ENCODE measurements around the gene ZNF512. TPM values are rescaled to one million over a fixed set of nuclear protein-coding genes. Genes with fewer than 3 reads are reported as not detected.
A peak's percentile ranks its signal among the peaks of the same experiment; 100 is the strongest.
"Not testable (repeated sequence)": the region's sequence is repeated elsewhere in the genome, so short reads cannot be mapped to it uniquely, and the experiment has no call there.

Gene ZNF512, protein sequence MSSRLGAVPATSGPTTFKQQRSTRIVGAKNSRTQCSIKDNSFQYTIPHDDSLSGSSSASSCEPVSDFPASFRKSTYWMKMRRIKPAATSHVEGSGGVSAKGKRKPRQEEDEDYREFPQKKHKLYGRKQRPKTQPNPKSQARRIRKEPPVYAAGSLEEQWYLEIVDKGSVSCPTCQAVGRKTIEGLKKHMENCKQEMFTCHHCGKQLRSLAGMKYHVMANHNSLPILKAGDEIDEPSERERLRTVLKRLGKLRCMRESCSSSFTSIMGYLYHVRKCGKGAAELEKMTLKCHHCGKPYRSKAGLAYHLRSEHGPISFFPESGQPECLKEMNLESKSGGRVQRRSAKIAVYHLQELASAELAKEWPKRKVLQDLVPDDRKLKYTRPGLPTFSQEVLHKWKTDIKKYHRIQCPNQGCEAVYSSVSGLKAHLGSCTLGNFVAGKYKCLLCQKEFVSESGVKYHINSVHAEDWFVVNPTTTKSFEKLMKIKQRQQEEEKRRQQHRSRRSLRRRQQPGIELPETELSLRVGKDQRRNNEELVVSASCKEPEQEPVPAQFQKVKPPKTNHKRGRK
- total RNA-seq, result 27.8 to 34.7 TPM (median 29.5 TPM) in 3 replicates
- long read RNA-seq, transcript ZNF512-201 (14 exons, 3,541 nt), result major isoform, 21 of 55 reads
- long read RNA-seq, transcript ZNF512-202 (14 exons, 3,417 nt), result minor isoform, 7 of 55 reads
- long read RNA-seq, transcript ZNF512-208 (13 exons, 3,543 nt), result minor isoform, 13 of 55 reads
- long read RNA-seq, partial matches to known transcripts, result 9 of 55 reads
- long read RNA-seq, other reads (novel, unspliced or antisense), result 5 of 55 reads

DNA sequence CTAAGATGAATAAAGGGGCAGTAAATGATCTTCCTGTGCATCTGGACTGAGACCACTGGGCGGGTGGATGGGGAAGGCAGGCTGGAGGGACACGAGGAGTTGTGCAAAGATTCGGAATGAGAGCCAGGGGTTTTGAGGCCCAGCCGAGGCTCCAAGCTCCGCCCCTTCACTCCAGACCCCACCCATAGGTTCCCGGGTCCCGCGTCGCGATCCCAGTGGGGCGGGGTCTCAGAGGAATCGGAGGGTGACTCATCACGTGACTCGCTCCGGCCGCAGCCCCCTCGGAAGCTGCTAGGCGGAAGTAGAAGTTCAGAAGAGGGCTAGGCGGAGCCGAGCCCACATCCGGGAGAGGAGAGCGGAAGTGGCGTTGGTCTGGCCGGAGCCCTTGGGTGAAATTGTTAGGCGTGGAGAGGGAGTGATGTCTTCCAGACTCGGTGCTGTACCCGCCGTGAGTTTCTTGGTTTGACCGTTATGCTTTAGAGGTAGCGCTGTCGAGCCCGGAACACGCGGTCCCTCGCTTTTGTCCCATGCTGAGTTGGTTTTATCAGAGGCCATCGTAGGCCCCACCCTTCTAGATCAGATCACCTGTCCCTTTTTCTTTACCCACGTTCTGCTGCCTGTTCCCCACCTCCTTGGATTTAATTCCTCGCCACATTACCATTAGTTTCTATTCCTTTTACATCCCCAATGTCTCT lies at the start of gene ZNF512:
Gene ZNF512 (plus strand): TSS at position 348 of the 695 bp plus-strand sequence. CDS start 71 bp downstream, at position 419.
- peak; percentile 95 for DNase-seq (ENCODE audit: low spot score)
- peak within 1 kb of the TSS; percentile 92 for H3K27ac Mint-ChIP-seq (ENCODE audit: unreplicated experiment)
- H3K27me3 Mint-ChIP-seq (ENCODE audit: low read depth), result no peaks in the 10 kb centered on the region
- peaks cover 11% of the 10 kb centered on the region for H3K36me3 Mint-ChIP-seq (ENCODE audit: low read depth)
- TF ChIP-seq, protein P1, sequence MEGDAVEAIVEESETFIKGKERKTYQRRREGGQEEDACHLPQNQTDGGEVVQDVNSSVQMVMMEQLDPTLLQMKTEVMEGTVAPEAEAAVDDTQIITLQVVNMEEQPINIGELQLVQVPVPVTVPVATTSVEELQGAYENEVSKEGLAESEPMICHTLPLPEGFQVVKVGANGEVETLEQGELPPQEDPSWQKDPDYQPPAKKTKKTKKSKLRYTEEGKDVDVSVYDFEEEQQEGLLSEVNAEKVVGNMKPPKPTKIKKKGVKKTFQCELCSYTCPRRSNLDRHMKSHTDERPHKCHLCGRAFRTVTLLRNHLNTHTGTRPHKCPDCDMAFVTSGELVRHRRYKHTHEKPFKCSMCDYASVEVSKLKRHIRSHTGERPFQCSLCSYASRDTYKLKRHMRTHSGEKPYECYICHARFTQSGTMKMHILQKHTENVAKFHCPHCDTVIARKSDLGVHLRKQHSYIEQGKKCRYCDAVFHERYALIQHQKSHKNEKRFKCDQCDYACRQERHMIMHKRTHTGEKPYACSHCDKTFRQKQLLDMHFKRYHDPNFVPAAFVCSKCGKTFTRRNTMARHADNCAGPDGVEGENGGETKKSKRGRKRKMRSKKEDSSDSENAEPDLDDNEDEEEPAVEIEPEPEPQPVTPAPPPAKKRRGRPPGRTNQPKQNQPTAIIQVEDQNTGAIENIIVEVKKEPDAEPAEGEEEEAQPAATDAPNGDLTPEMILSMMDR (IDR thresholded peaks at IDR 0.05), result peak; percentile 48
- H3K9me3 Mint-ChIP-seq (ENCODE audit: low read depth), result peaks cover 30% of the 10 kb centered on the region
- peaks cover 42% of the 10 kb centered on the region for H3K4me1 Mint-ChIP-seq (ENCODE audit: low read depth)
- H3K4me3 Mint-ChIP-seq (ENCODE audit: unreplicated experiment), result peak within 1 kb of the TSS; percentile 91

DNA sequence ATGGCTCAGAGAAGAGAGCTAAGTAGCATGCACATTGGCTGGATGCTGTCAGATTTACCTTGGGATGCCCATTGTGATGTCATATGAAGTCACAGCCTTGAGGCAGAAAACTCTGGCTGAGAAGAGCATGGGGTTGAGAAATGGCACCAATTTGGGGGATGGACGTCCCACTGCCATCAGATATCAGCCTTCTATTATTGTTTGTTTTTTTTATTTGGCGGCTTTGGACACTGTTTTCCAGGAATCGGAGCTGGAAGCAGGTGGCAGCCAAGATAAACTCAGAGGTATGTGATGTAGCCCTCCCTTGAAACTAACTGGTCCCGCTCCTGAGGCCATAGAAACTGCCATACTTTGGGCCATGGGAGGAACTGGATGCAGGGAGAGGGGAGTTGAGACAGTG lies 45.6 kb upstream of the ZNF512 start:
- Mint-ChIP-seq H3K27me3 (ENCODE audit: low read depth) (peaks cover 24% of the 10 kb centered on the region), H3K4me1 (ENCODE audit: low read depth) (no peaks in the 10 kb centered on the region), H3K27ac (ENCODE audit: unreplicated experiment) (no peak overlapping the region), H3K36me3 (ENCODE audit: low read depth) (no peaks in the 10 kb centered on the region), H3K9me3 (ENCODE audit: low read depth) (no peaks in the 10 kb centered on the region), H3K4me3 (ENCODE audit: unreplicated experiment) (no peak overlapping the region)
- TF ChIP-seq, protein P1 (IDR thresholded peaks at IDR 0.05), result no peak
- no peak for DNase-seq (ENCODE audit: low spot score)

DNA sequence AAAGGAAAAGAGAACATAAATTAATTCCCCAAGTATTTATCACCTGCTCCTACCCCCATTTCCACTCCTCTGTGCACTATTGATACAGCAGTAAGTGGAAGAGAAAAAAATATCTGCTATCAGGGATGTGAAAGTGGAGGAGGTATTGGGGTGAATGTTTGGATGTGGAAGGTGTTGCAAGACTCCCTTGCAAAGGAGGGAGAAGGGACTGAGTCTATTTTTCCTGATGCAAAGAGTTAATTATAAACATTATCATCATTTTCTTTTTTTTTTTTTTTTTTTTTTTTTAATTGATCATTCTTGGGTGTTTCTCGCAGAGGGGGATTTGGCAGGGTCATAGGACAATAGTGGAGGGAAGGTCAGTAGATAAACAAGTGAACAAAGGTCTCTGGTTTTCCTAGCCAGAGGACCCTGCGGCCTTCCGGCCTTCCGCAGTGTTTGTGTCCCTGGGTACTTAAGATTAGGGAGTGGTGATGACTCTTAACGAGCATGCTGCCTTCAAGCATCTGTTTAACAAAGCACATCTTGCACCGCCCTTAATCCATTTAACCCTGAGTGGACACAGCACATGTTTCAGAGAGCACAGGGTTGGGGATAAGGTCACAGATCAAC lies 43.9 kb upstream of the ZNF512 start:
- not testable (repeated sequence) for H3K4me1 Mint-ChIP-seq (ENCODE audit: low read depth); H3K36me3 Mint-ChIP-seq (ENCODE audit: low read depth); H3K27ac Mint-ChIP-seq (ENCODE audit: unreplicated experiment); H3K4me3 Mint-ChIP-seq (ENCODE audit: unreplicated experiment); DNase-seq (ENCODE audit: low spot score); H3K9me3 Mint-ChIP-seq (ENCODE audit: low read depth)
- H3K27me3 Mint-ChIP-seq (ENCODE audit: low read depth), result peaks cover 22% of the 10 kb centered on the region

DNA sequence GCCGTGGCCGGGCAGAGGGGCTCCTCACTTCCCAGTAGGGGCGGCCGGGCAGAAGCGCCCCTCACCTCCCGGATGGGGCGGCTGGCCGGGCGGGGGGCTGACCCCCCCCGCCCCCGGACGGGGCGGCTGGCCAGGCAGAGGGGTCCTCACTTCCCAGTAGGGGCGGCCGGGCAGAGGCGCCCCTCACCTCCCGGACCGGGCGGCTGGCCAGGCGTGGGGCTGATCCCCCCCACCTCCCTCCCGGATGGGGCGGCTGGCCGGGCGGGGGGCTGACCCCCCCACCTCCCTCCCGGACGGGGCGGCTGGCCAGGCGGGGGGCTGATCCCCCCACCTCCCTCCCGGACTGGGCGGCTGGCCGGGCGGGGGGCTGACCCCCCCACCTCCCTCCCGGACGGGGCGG lies 43.2 kb upstream of the ZNF512 start:
- not testable (repeated sequence) for H3K9me3 Mint-ChIP-seq (ENCODE audit: low read depth); H3K27ac Mint-ChIP-seq (ENCODE audit: unreplicated experiment); H3K4me1 Mint-ChIP-seq (ENCODE audit: low read depth); DNase-seq (ENCODE audit: low spot score); H3K4me3 Mint-ChIP-seq (ENCODE audit: unreplicated experiment); H3K36me3 Mint-ChIP-seq (ENCODE audit: low read depth)
- peaks cover 19% of the 10 kb centered on the region for H3K27me3 Mint-ChIP-seq (ENCODE audit: low read depth)

DNA sequence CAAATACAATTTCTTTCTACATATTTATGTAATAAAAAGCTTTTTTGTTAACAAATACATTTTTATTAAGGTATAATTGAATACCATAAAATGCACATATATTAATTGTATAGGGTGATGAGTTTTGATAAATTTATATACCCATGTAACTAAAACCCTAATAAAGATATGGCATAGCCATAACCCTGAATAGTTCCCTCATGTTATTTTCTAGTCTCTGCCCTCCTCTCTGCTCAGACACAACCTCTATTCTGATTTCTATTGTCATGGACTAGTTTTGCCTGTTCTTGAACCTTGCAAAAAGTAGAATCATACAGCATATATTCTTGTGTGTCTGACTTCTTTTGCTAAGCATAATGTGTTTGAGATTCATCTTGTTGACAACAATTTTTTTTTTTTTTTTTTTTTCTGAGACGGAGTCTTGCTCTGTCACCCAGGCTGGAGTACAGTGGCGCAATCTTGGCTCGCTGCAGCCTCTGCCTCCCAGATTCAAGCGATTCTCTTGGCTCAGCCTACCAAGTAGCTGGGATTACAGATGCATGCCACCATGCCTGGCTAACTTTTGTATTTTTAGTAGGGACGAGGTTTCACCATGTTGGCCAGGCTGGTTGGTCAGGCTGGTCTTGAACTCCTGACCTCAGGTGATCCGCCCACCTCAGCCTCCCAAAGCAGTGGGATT lies 38.6 kb upstream of the ZNF512 start:
- TF ChIP-seq, protein P1 (IDR thresholded peaks at IDR 0.05), result no peak
- H3K4me3 Mint-ChIP-seq (ENCODE audit: unreplicated experiment), result no peak overlapping the region
- no peaks in the 10 kb centered on the region for H3K36me3 Mint-ChIP-seq (ENCODE audit: low read depth)
- peaks cover 3% of the 10 kb centered on the region for H3K27me3 Mint-ChIP-seq (ENCODE audit: low read depth)
- H3K9me3 Mint-ChIP-seq (ENCODE audit: low read depth), result peaks cover 5% of the 10 kb centered on the region
- DNase-seq (ENCODE audit: low spot score), result no peak
- no peak overlapping the region for H3K27ac Mint-ChIP-seq (ENCODE audit: unreplicated experiment)
- no peaks in the 10 kb centered on the region for H3K4me1 Mint-ChIP-seq (ENCODE audit: low read depth)

All from chondrocyte (in vitro differentiated cells).